ENCODE results near the gene MCC.

DNA sequence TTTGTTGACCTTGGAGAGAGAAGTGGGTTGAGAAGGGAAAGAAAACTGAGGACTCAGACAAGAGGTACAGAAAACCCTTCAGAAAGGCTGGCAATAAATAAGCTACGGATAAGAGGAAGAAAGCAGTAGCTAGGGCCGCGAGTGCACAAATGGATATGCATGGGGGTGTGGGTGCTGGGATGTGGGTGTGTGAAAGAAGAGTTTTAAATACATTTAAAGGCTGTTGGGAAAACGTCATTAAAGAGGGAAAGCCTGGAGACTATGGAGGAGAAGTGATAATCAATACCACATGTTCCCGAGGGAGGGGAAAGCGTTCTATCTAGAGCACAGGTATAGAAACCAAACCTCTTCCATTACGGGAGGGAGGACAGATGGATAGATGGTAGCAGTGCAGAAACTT lies 230.7 kb downstream of the MCC start:
- TF ChIP-seq CTCF (IDR thresholded peaks at IDR 0.05) (no peak), ZFX (IDR thresholded peaks at IDR 0.05; ENCODE audit: borderline replicate concordance) (no peak)
